HepG2 (cell line): ENCODE measurements around the gene LNX2. TPM values are rescaled to one million over a fixed set of nuclear protein-coding genes. Genes with fewer than 3 reads are reported as not detected.

Experiments used
- ATAC-seq: fragments of 200-7000 bp; cut with Tn5 transposase; 3 replicates; pipeline ENCODE4 v1.9.1; 2020; ENCODE audit warnings: mild to moderate bottlenecking, moderate library complexity
- BruUV-seq: library from RNA; stranded (reverse); fragments of 400-500 nt; replicated peaks from 2 replicates; lab custom pipeline; 2021; lab: Mats Ljungman, UMichigan
- CTCF ChIA-PET: fragments of 300-600 bp; formaldehyde crosslinking; extraction: SDS; loops from one replicate; lab custom pipeline; 2021; ENCODE audit warnings: low total read pairs, inconsistent platforms, low intra/inter-chr PET ratio; lab: Yijun Ruan, JAX
- POLR2A ChIA-PET: fragments of 350-600 bp; sonication (Branson Sonifier 250); formaldehyde crosslinking; loops from one replicate; lab custom pipeline; 2020; ENCODE audit warnings: antibody characterized with exemption, inconsistent platforms; lab: Yijun Ruan, JAX
- DNase-seq: peaks from one replicate; pipeline ENCODE4 v3.0.0-alpha.2; 2015; ENCODE audit warnings: low spot score
- FAIRE-seq: peaks from 3 replicates; lab custom pipeline; 2011; peaks lifted over from hg19 to GRCh38; lab: Jason Lieb, UNC
- H2AFZ ChIP-seq: one replicate; pipeline ENCODE4 v1.6.1; 2011; ENCODE audit warnings: low read length, inconsistent platforms
- H3K27ac ChIP-seq: fragments of 300-600 bp; 3 replicates; pipeline ENCODE4 v1.8.0; 2011; ENCODE audit warnings: mixed run types, mild to moderate bottlenecking, mixed read lengths, low read length, inconsistent platforms; ENCODE audit not compliant: insufficient read depth; ENCODE audit errors: extremely low read length
- H3K27me3 ChIP-seq, 2 experiments: fragments of 200-600 bp in 1 of 2; 2 replicates in 1 of 2; 3 replicates in 1 of 2; pipeline versions ENCODE4 v1.6.0 to v1.8.0; 2011; ENCODE audit warnings: low read length in 2 of 2, mild to moderate bottlenecking in 2 of 2, moderate library complexity in 2 of 2, inconsistent platforms in 1 of 2; ENCODE audit not compliant: insufficient read depth in 2 of 2, control insufficient read depth in 1 of 2
- H3K36me3 ChIP-seq, 2 experiments: fragments of 200-600 bp in 1 of 2; replicated peaks in 1 of 2; 2 replicates in 1 of 2; 3 replicates in 1 of 2; pipeline versions ENCODE4 v1.5.1 to v1.8.0; 2011; ENCODE audit warnings: low read length in 2 of 2, inconsistent platforms in 1 of 2; ENCODE audit not compliant: insufficient read depth in 2 of 2, control insufficient read depth in 1 of 2
- H3K4me1 ChIP-seq: 2 replicates; pipeline ENCODE4 v1.5.1; 2012; ENCODE audit warnings: low read length, inconsistent platforms; ENCODE audit not compliant: insufficient read depth
- H3K4me2 ChIP-seq: 2 replicates; pipeline ENCODE4 v1.6.0; 2011; ENCODE audit warnings: low read depth, low read length, inconsistent platforms
- H3K4me3 ChIP-seq, 3 experiments: fragments of 200-600 bp in 1 of 3; sonication (generic), shearing (Covaris generic) in 1 of 3; replicated peaks in 1 of 3; 2 replicates each; pipeline ENCODE4 v1.5.1; 2011 to 2016; ENCODE audit warnings: low read length in 3 of 3, inconsistent platforms in 2 of 3, low read depth in 2 of 3, mild to moderate bottlenecking in 2 of 3, control low read depth in 1 of 3, mixed read lengths in 1 of 3; ENCODE audit not compliant: insufficient read depth in 1 of 3
- H3K79me2 ChIP-seq: one replicate; pipeline ENCODE4 v1.6.1; 2011; ENCODE audit warnings: low read length, inconsistent platforms; ENCODE audit not compliant: insufficient read depth
- H3K9ac ChIP-seq: 2 replicates; pipeline ENCODE4 v1.6.0; 2011; ENCODE audit warnings: mild to moderate bottlenecking, low read depth, low read length, inconsistent platforms; ENCODE audit not compliant: insufficient read depth
- H3K9me3 ChIP-seq: 2 replicates; pipeline ENCODE4 v1.5.1; 2012; ENCODE audit warnings: mild to moderate bottlenecking, low read length
- H4K20me1 ChIP-seq: 2 replicates; pipeline ENCODE4 v1.6.0; 2011; ENCODE audit warnings: inconsistent platforms, mild to moderate bottlenecking, low read length, moderate library complexity; ENCODE audit not compliant: insufficient read depth
- ATF7 ChIP-seq, 2 experiments: fragments of 450-650 bp in 1 of 2; sonication (generic) in 1 of 2; formaldehyde crosslinking in 1 of 2; IDR thresholded peaks; 2 replicates each; pipeline versions ENCODE4 v1.4.0 to v1.6.1; 2016 to 2020; ENCODE audit warnings: antibody characterized with exemption in 1 of 2, mild to moderate bottlenecking in 1 of 2, missing genetic modification reagents in 1 of 2
- FOSL2 ChIP-seq: sonication (generic); formaldehyde crosslinking; IDR thresholded peaks from 2 replicates; pipeline ENCODE4 v1.4.0; 2020; ENCODE audit warnings: missing genetic modification reagents
- FOXA1 ChIP-seq, 2 experiments: fragments of 450-650 bp in 1 of 2; sonication (generic) in 1 of 2; formaldehyde crosslinking in 1 of 2; IDR thresholded peaks; 2 replicates each; pipeline versions ENCODE4 v1.4.0 to v1.6.1; 2016 to 2020; ENCODE audit warnings: missing genetic modification reagents in 1 of 2
- HIVEP1 ChIP-seq: sonication (generic); formaldehyde crosslinking; IDR thresholded peaks from 2 replicates; pipeline ENCODE4 v1.4.0; 2020; ENCODE audit warnings: mild to moderate bottlenecking, missing genetic modification reagents
- HOXA3 ChIP-seq: sonication (generic); formaldehyde crosslinking; IDR thresholded peaks from 2 replicates; pipeline ENCODE4 v1.5.0; 2020; ENCODE audit warnings: missing genetic modification reagents
- MEIS2 ChIP-seq: sonication (generic); formaldehyde crosslinking; IDR thresholded peaks from 2 replicates; pipeline ENCODE4 v1.9.0; 2021; ENCODE audit warnings: mild to moderate bottlenecking, missing genetic modification reagents
- PRDM15 ChIP-seq: sonication (generic); formaldehyde crosslinking; IDR thresholded peaks from 2 replicates; pipeline ENCODE4 v1.4.0; 2020; ENCODE audit warnings: missing genetic modification reagents
- TBL1XR1 ChIP-seq: fragments of 150-350 bp; IDR thresholded peaks from 2 replicates; pipeline ENCODE4 v1.6.1; 2014; ENCODE audit warnings: borderline replicate concordance, low read length; ENCODE audit not compliant: partially characterized antibody
- TBX2 ChIP-seq: sonication (generic); formaldehyde crosslinking; IDR thresholded peaks from 2 replicates; pipeline ENCODE4 v1.5.0; 2020; ENCODE audit warnings: missing genetic modification reagents, mild to moderate bottlenecking, borderline replicate concordance
- ZBTB1 ChIP-seq: sonication (generic); formaldehyde crosslinking; IDR thresholded peaks from 2 replicates; pipeline ENCODE4 v1.4.0; 2020; ENCODE audit warnings: missing genetic modification reagents, borderline replicate concordance
- ZMYM2 ChIP-seq: sonication (generic); formaldehyde crosslinking; IDR thresholded peaks from 2 replicates; pipeline ENCODE4 v1.8.0; 2022; ENCODE audit warnings: mild to moderate bottlenecking, missing genetic modification reagents
- ZNF33A ChIP-seq: sonication (generic); formaldehyde crosslinking; IDR thresholded peaks from 2 replicates; pipeline ENCODE4 v1.5.1; 2020; ENCODE audit warnings: missing genetic modification reagents, mild to moderate bottlenecking, moderate library complexity, borderline replicate concordance
- ZNF557 ChIP-seq: sonication (generic); formaldehyde crosslinking; IDR thresholded peaks from 2 replicates; pipeline ENCODE4 v1.4.0; 2020; ENCODE audit warnings: missing genetic modification reagents
- WGBS: methylation state at CpG from one replicate; pipeline ENCODE4 v1.1.6; 2017; ENCODE audit warnings: low lambda C conversion rate; 5-methylcytosine and 5-hydroxymethylcytosine counted together
- in situ Hi-C: cut with HindIII; loops from 2 replicates; pipeline ENCODE4 v1.10.0; 2017; ENCODE audit warnings: low pct_unique_long_range_greater_than_20kb; ENCODE audit not compliant: extremely low pct_ligation_motif_present
- intact Hi-C: fragments of 100-400 bp; cut with micrococcal nuclease; formaldehyde crosslinking; loops from one replicate; pipeline ENCODE4 v1.10.0; 2022; ENCODE audit not compliant: unreplicated experiment
- polyA plus RNA-seq, 8 experiments: library from polyadenylated mRNA; depleted of rRNA in 3 of 8; stranded (reverse) in 7 of 8; unstranded in 1 of 8; fragments of >200 nt; fragmentation: Illumina TruSeq in 4 of 8; extraction: Trizol in 4 of 8; gene quantifications; 2 replicates each; pipeline versions ENCODE4 v1.2.1 to v1.2.3, GENCODE V29; 2011 to 2016; ENCODE audit warnings: low read depth in 4 of 8, missing spikeins in 1 of 8, mixed read lengths in 1 of 8; ENCODE audit not compliant: insufficient read depth in 1 of 8
- total RNA-seq, 5 experiments: library from RNA; depleted of rRNA; stranded (reverse); fragments of >200 nt; fragmentation: Illumina TruSeq; extraction: Trizol; gene quantifications; 2 replicates each; pipeline ENCODE4 v1.2.3, GENCODE V29; 2016; ENCODE audit warnings: low read depth in 1 of 5
- TF ChIP-seq, protein P1 (sequence below), 2 experiments: IDR thresholded peaks; 2 replicates each; pipeline ENCODE4 v1.6.1; 2011 to 2012; ENCODE audit warnings: low read length in 2 of 2, borderline replicate concordance in 1 of 2, low read depth in 1 of 2, mild to moderate bottlenecking in 1 of 2, moderate library complexity in 1 of 2

The LNX2 gene
- total and polyA plus RNA-seq, 2 of the 13 experiments (the other 11 are each of a cell fraction or from before 2014, with no cell fraction given) = 9.2 to 9.7 TPM

- TF ChIP-seq ZNF33A (CRISPR knock-in tag) = no peak
- TF ChIP-seq FOXA1 (IDR thresholded peaks at IDR 0.05) = no peak
- TF ChIP-seq FOXA1 (CRISPR knock-in tag; IDR thresholded peaks at IDR 0.05) = no peak
- TF ChIP-seq FOSL2 (CRISPR knock-in tag) = no peak
- TF ChIP-seq HIVEP1 (CRISPR knock-in tag) = no peak
- no peak for TF ChIP-seq MEIS2 (CRISPR knock-in tag)
Observed at GRCh38 chr13:27504128-27504867, 116.0 kb downstream of the LNX2 start (continued).

DNA sequence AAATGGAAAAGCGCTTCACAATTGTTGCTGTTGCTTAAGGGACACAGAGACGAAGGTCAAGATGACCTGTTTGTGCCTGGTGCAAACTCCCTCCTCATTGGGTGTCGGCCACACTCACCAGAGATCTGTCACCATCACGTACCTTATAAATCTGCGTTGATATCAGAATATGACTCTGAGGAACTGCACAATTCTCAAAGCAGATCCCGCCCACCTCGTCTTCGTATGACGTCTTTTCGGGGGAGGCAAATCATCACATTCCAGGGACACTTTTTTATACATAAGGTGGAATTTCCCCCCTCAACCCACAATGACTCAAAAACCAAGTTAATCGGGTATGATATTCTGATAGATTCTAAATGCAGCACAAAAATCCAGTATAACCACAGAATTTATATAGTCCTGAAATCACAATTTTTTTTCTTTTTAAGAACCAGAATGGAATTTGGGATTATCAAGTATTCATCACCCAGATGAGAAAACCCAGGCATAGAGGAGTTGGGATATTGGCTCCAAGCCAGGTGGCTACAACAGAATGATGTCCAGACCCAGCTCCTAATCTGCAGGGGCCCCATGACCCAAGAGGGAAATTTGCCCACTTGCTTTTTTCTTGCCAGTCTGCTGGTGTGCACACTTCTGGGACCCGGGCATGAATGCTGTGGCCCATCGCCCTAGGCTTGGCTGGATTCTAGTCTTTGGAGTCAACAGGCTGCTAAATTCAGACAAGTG lies 119.4 kb downstream of the LNX2 start:
- ChIA-PET CTCF (no interaction called here), POLR2A (no interaction called here)
- H3K9ac ChIP-seq = no peak overlapping the region
- H3K9me3 ChIP-seq = no peaks in the 10 kb centered on the region
- no peak overlapping the region for H3K4me3 ChIP-seq
- no TSS peak for BruUV-seq
- no peaks in the 10 kb centered on the region for H3K79me2 ChIP-seq
- 61% methylated on average over 13 of the region's 13 CpGs for WGBS
- peaks cover 0 to 1% of the 10 kb centered on the region in 2 experiments; a peak in 1 of 5 replicates for H3K27me3 ChIP-seq
- in situ Hi-C loops = no loop called here
- DNase-seq = no peak
- FAIRE-seq = no peak
- no peaks in the 10 kb centered on the region for H3K36me3 ChIP-seq
- no peaks in the 10 kb centered on the region for H4K20me1 ChIP-seq
- H2AFZ ChIP-seq = no peak overlapping the region
- no peak for ATAC-seq
- no peak overlapping the region for H3K4me2 ChIP-seq
- H3K27ac ChIP-seq = no peak overlapping the region
- intact Hi-C loops = no loop called here
- H3K4me1 ChIP-seq = peaks cover 20% of the 10 kb centered on the region
- TF ChIP-seq ZNF557 (no peak), ZMYM2 (CRISPR knock-in tag) (no peak), ATF7 (IDR thresholded peaks at IDR 0.05) (no peak), ATF7 (CRISPR knock-in tag; IDR thresholded peaks at IDR 0.05) (no peak), TBX2 (CRISPR knock-in tag) (no peak), TBL1XR1 (no peak), HOXA3 (CRISPR knock-in tag) (no peak), ZBTB1 (CRISPR knock-in tag) (no peak), PRDM15 (no peak)
- TF ChIP-seq, protein P1, sequence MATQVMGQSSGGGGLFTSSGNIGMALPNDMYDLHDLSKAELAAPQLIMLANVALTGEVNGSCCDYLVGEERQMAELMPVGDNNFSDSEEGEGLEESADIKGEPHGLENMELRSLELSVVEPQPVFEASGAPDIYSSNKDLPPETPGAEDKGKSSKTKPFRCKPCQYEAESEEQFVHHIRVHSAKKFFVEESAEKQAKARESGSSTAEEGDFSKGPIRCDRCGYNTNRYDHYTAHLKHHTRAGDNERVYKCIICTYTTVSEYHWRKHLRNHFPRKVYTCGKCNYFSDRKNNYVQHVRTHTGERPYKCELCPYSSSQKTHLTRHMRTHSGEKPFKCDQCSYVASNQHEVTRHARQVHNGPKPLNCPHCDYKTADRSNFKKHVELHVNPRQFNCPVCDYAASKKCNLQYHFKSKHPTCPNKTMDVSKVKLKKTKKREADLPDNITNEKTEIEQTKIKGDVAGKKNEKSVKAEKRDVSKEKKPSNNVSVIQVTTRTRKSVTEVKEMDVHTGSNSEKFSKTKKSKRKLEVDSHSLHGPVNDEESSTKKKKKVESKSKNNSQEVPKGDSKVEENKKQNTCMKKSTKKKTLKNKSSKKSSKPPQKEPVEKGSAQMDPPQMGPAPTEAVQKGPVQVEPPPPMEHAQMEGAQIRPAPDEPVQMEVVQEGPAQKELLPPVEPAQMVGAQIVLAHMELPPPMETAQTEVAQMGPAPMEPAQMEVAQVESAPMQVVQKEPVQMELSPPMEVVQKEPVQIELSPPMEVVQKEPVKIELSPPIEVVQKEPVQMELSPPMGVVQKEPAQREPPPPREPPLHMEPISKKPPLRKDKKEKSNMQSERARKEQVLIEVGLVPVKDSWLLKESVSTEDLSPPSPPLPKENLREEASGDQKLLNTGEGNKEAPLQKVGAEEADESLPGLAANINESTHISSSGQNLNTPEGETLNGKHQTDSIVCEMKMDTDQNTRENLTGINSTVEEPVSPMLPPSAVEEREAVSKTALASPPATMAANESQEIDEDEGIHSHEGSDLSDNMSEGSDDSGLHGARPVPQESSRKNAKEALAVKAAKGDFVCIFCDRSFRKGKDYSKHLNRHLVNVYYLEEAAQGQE (IDR thresholded peaks at IDR 0.05; ENCODE audit: borderline replicate concordance in 1 of 2, low read depth in 1 of 2, low read length in 2 of 2) = no peak
